ENCODE results near the gene MYO5A.

DNA sequence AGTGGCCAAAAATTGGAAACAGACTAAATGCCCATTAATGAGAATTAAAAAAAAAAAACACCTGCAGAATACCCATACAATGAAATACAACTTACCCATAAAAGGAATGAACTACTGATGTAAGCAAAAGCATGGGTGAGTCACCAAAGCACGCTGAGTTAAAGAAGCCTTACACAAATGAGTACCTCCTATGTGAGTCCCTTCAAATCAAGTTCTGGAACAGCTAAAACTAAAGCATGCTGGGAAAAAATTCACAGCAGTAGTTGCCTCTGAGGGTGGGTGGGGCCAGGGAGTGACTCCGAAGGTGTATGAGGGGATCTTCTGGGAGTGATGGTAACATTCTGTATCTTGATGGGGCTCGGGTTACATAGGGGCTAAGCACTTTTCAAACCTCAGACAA, 244.5 kb downstream of the MYO5A start:
- TF ChIP-seq CTCF (IDR thresholded peaks at IDR 0.05) (no peak), SMC3 (IDR thresholded peaks at IDR 0.05) (no peak), ZNF302 (CRISPR knock-in tag; IDR thresholded peaks at IDR 0.05) (no peak), ESRRA (IDR thresholded peaks at IDR 0.05; ENCODE audit: borderline replicate concordance, low read length) (no peak), POLR2AphosphoS2 (conservative IDR thresholded peaks at IDR 0.05; ENCODE audit: low read length) (no peak), MAX (IDR thresholded peaks at IDR 0.05) (no peak), MAZ (IDR thresholded peaks at IDR 0.05; ENCODE audit: borderline replicate concordance, low read depth, low read length) (no peak), HOXB13 (CRISPR knock-in tag; IDR thresholded peaks at IDR 0.05; ENCODE audit: low read depth) (no peak), REST (IDR thresholded peaks at IDR 0.05) (no peak), CHD4 (IDR thresholded peaks at IDR 0.05; ENCODE audit: borderline replicate concordance) (no peak)
- TF ChIP-seq, protein P1, sequence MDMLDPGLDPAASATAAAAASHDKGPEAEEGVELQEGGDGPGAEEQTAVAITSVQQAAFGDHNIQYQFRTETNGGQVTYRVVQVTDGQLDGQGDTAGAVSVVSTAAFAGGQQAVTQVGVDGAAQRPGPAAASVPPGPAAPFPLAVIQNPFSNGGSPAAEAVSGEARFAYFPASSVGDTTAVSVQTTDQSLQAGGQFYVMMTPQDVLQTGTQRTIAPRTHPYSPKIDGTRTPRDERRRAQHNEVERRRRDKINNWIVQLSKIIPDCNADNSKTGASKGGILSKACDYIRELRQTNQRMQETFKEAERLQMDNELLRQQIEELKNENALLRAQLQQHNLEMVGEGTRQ (IDR thresholded peaks at IDR 0.05): no peak
